Spleen (tissue), 11 donors: ENCODE measurements around the gene SBSN. TPM values are rescaled to one million over a fixed set of nuclear protein-coding genes. Genes with fewer than 3 reads are reported as not detected.
A peak's percentile ranks its signal among the peaks of the same experiment; 100 is the strongest.

ENCODE experiments used
- DNase-seq: peaks from one replicate; pipeline ENCODE4 v3.0.0-alpha.2; 2020
- H3K27ac ChIP-seq, 8 donors: fragments of 200-600 bp; sonication (generic) in 7 of 8; 1 replicate in 4 of 8; 2 replicates in 4 of 8; pipeline versions ENCODE4 v1.5.0 to v1.8.0; 2016 to 2021; ENCODE audit warnings: inconsistent platforms in 4 of 8, mild to moderate bottlenecking in 4 of 8, moderate library complexity in 1 of 8
- H3K27me3 ChIP-seq, 7 donors: fragments of 200-600 bp; sonication (generic) in 6 of 7; replicated peaks in 1 of 7; 1 replicate in 4 of 7; 2 replicates in 3 of 7; pipeline versions ENCODE4 v1.5.0 to v1.8.0; 2016 to 2021; ENCODE audit warnings: inconsistent platforms in 3 of 7, mild to moderate bottlenecking in 1 of 7
- H3K36me3 ChIP-seq, 6 donors: fragments of 200-600 bp; sonication (generic) in 5 of 6; 1 replicate in 4 of 6; 2 replicates in 2 of 6; pipeline versions ENCODE4 v1.5.0 to v1.8.0; 2016 to 2021; ENCODE audit warnings: inconsistent platforms in 2 of 6
- H3K4me1 ChIP-seq, 6 donors: fragments of 200-600 bp; sonication (generic) in 5 of 6; 1 replicate in 3 of 6; 2 replicates in 3 of 6; pipeline versions ENCODE4 v1.5.0 to v1.8.0; 2016 to 2021; ENCODE audit warnings: inconsistent platforms in 3 of 6
- H3K4me3 ChIP-seq, 8 donors: fragments of 200-600 bp; sonication (generic) in 7 of 8; 1 replicate in 4 of 8; 2 replicates in 4 of 8; pipeline versions ENCODE4 v1.5.0 to v1.8.0; 2016 to 2021; ENCODE audit warnings: inconsistent platforms in 4 of 8, mild to moderate bottlenecking in 4 of 8, moderate library complexity in 2 of 8
- H3K9me3 ChIP-seq, 8 donors: fragments of 200-600 bp; sonication (generic) in 7 of 8; 1 replicate in 4 of 8; 2 replicates in 4 of 8; pipeline versions ENCODE4 v1.5.0 to v1.8.0; 2016 to 2021; ENCODE audit warnings: inconsistent platforms in 4 of 8
- CTCF ChIP-seq, 11 experiments: fragments of 200-600 bp in 7 of 11; fragments of 450-650 bp in 4 of 11; sonication (generic) in 4 of 11; IDR thresholded peaks in 8 of 11; conservative IDR thresholded peaks in 3 of 11; 1 replicate in 7 of 11; 2 replicates in 4 of 11; pipeline versions ENCODE4 v1.4.0 to v1.8.0; 2016 to 2021; ENCODE audit warnings: antibody characterized with exemption in 11 of 11, inconsistent platforms in 4 of 11, mild to moderate bottlenecking in 1 of 11
- POLR2A ChIP-seq, 3 donors: fragments of 450-650 bp; IDR thresholded peaks; one replicate each; pipeline ENCODE4 v1.5.1; 2017; ENCODE audit warnings: antibody characterized with exemption in 3 of 3, mild to moderate bottlenecking in 1 of 3
- POLR2AphosphoS5 ChIP-seq, 3 donors: sonication (generic); formaldehyde crosslinking; IDR thresholded peaks; one replicate each; pipeline ENCODE4 v1.5.1; 2017; ENCODE audit warnings: antibody characterized with exemption in 3 of 3
- WGBS, 5 donors: extraction: QIAGEN DNeasy Blood & Tissue Kit in 3 of 5; methylation state at CpG; one replicate each; pipeline versions ENCODE4 v1.1.5 to v1.1.7; 2013 to 2018; 5-methylcytosine and 5-hydroxymethylcytosine counted together
- intact Hi-C: fragments of 100-400 bp; cut with DNase I; formaldehyde crosslinking; loops from one replicate; pipeline ENCODE4 v1.15.0; 2023; ENCODE audit warnings: low total_unique reads
- polyA plus RNA-seq, 3 donors: library from polyadenylated mRNA; stranded (reverse); fragments of 200-250 nt; gene quantifications; one replicate each; pipeline ENCODE4 v1.2.1, GENCODE V29; 2013
- total RNA-seq, 7 donors: library from RNA; depleted of rRNA in 3 of 7; stranded (reverse); fragments of >200 nt in 3 of 7; fragmentation: NEBNext Ultra II Directional in 4 of 7; extraction: Animal tissue kit (Norgen Biotek cat#: 25700) in 4 of 7; gene quantifications; one replicate each; pipeline versions ENCODE4 v1.1.0 to v1.2.1, GENCODE V29; 2016 to 2021
- donor health status: healthy with polysubstance abuse.
- donor health status: DM: no; HTN: no; CAD: no; lungs with moderate emphysema.
- donor health status: DM: no; HTN: no; CAD: no.
- donor health status: Bipolar disorder and iron deficiency.
- donor health status: healthy.
- donor health status: DM: no; HTN: no; CAD: no.
- donor health status: DM: yes; HTN: yes; CAD: no.

SBSN gene
- total and polyA plus RNA-seq, 10 donors: 0.05 to 0.33 (median 0.19) TPM; not detected in 7

GRCh38 chr19:35559781-35560180 lies 31.7 kb upstream of the SBSN start:
- H3K9me3 ChIP-seq: no peaks in the 10 kb centered on the region
- no peak overlapping the region for H3K27ac ChIP-seq
- peaks cover 5 to 23% (median 16%) of the 10 kb centered on the region in 6 donors for H3K4me1 ChIP-seq
- peaks cover 0 to 84% (median 33%) of the 10 kb centered on the region in 7 donors for H3K27me3 ChIP-seq
- H3K4me3 ChIP-seq: no peak overlapping the region
- no peaks in the 10 kb centered on the region for H3K36me3 ChIP-seq
- TF ChIP-seq POLR2AphosphoS5 (IDR thresholded peaks at IDR 0.05) (no peak), CTCF (IDR thresholded peaks at IDR 0.05 in 8 of 11, conservative IDR thresholded peaks at IDR 0.05 in 3 of 11) (no peak), POLR2A (IDR thresholded peaks at IDR 0.05) (no peak)
- peak; percentile 33 for DNase-seq
- WGBS, 5 donors: 86 to 92% (median 89%) methylated on average over 23 of the region's 23 CpGs
- intact Hi-C loops: loop anchor here (10.0 kb wide), 1 partner anchor 155 kb away; the partner anchor contains the start of gene KMT2B

- no peaks in the 10 kb centered on the region for H3K9me3 ChIP-seq
- peaks cover 0 to 79% (median 29%) of the 10 kb centered on the region in 7 donors for H3K27me3 ChIP-seq
- TF ChIP-seq POLR2AphosphoS5 (IDR thresholded peaks at IDR 0.05): no peak
- no peak for TF ChIP-seq POLR2A (IDR thresholded peaks at IDR 0.05)
- no peak for TF ChIP-seq CTCF (IDR thresholded peaks at IDR 0.05 in 8 of 11, conservative IDR thresholded peaks at IDR 0.05 in 3 of 11)
- 60 to 70% (median 66%) methylated on average over 11 of the region's 11 CpGs for WGBS, 5 donors
- intact Hi-C loops: loop anchor here (10.0 kb wide), 1 partner anchor 156 kb away; the partner anchor contains the start of gene KMT2B
- no peak overlapping the region for H3K27ac ChIP-seq
- peaks cover 5 to 23% (median 16%) of the 10 kb centered on the region in 6 donors for H3K4me1 ChIP-seq
- H3K36me3 ChIP-seq: no peaks in the 10 kb centered on the region
- no peak overlapping the region for H3K4me3 ChIP-seq
- peak; percentile 69 for DNase-seq
Measured at GRCh38 chr19:35559281-35559659, 31.2 kb upstream of the SBSN start.

- intact Hi-C loops: loop anchor here (10.0 kb wide), 1 partner anchor 156 kb away; the partner anchor contains the start of gene KMT2B
- Histone ChIP-seq H3K36me3 (no peaks in the 10 kb centered on the region), H3K4me3 (peak overlapping the region; percentile 10 to 67 (median 28)), H3K27ac (no peak overlapping the region), H3K27me3 (peaks cover 0 to 75% (median 29%) of the 10 kb centered on the region in 7 donors), H3K4me1 (peaks cover 5 to 23% (median 16%) of the 10 kb centered on the region in 6 donors), H3K9me3 (no peaks in the 10 kb centered on the region)
- WGBS, 5 donors: 35 to 40% (median 36%) methylated on average over 21 to 53 of the region's 53 CpGs
- TF ChIP-seq CTCF (IDR thresholded peaks at IDR 0.05 in 8 of 11, conservative IDR thresholded peaks at IDR 0.05 in 3 of 11) (no peak), POLR2AphosphoS5 (IDR thresholded peaks at IDR 0.05) (no peak), POLR2A (IDR thresholded peaks at IDR 0.05) (no peak)
- peak; percentile 67 for DNase-seq
Measured at GRCh38 chr19:35558400-35559280, 30.5 kb upstream of the SBSN start.
